Breast epithelium (tissue), 3 donors: ENCODE data around the gene CAT.

Experiments used
- CTCF ChIP-seq, 3 donors: fragments of 450-650 bp; IDR thresholded peaks; one replicate each; pipeline ENCODE4 v1.5.1; 2016 to 2017; ENCODE audit warnings: antibody characterized with exemption in 3 of 3, mild to moderate bottlenecking in 3 of 3, moderate library complexity in 3 of 3
- POLR2A ChIP-seq: fragments of 450-650 bp; IDR thresholded peaks from one replicate; pipeline ENCODE4 v1.6.1; 2016; ENCODE audit warnings: antibody characterized with exemption, mild to moderate bottlenecking, moderate library complexity

DNA sequence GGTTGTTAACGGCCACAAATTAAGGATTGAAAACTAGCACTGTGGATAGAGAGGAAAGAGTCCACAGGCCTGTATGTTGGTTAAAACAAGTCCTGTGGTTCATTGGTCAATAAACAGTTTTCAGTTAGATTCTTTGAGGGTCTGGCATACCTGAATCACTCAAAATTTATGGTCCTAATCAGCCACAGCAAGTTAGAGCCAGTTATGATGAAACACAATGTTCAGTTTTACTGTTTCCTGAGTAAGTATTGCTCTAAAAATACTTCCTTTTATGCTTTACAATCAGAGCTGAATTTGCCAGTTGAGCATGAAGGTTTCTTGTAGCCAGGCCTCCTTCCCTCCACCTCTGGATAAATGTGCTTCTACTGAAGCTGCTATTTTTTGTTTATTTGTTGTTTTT lies 12.9 kb upstream of the CAT start:
- TF ChIP-seq CTCF (IDR thresholded peaks at IDR 0.05) (no peak), POLR2A (no peak)
